HEK293 (cell line): ENCODE results near the gene CPA5.

Experiments used
- KLF7 ChIP-seq: fragments of 450-650 bp; formaldehyde crosslinking; IDR thresholded peaks from 2 replicates; pipeline ENCODE4 v1.5.1; 2016; ENCODE audit warnings: missing biosample characterization, missing genetic modification characterization, borderline replicate concordance
- YY1 ChIP-seq: fragments of 450-650 bp; formaldehyde crosslinking; IDR thresholded peaks from 2 replicates; pipeline ENCODE4 v1.5.1; 2018; ENCODE audit warnings: missing biosample characterization, missing genetic modification characterization
- ZNF146 ChIP-seq: fragments of 450-650 bp; formaldehyde crosslinking; IDR thresholded peaks from 2 replicates; pipeline ENCODE4 v1.5.1; 2016; ENCODE audit warnings: missing biosample characterization, missing genetic modification characterization
- ZNF324 ChIP-seq: fragments of 450-650 bp; formaldehyde crosslinking; IDR thresholded peaks from 2 replicates; pipeline ENCODE4 v1.5.1; 2016; ENCODE audit warnings: missing biosample characterization, missing genetic modification characterization
- ZNF626 ChIP-seq: fragments of 450-650 bp; sonication (Bioruptor Pico); formaldehyde crosslinking; IDR thresholded peaks from 2 replicates; pipeline ENCODE4 v1.5.1; 2018; ENCODE audit warnings: missing biosample characterization, missing genetic modification characterization, inconsistent platforms
- ZNF768 ChIP-seq: fragments of 450-650 bp; formaldehyde crosslinking; IDR thresholded peaks from 2 replicates; pipeline ENCODE4 v1.5.1; 2018; ENCODE audit warnings: missing biosample characterization, mild to moderate bottlenecking, missing genetic modification characterization
- TF ChIP-seq, protein P1 (sequence below): fragments of 450-650 bp; formaldehyde crosslinking; IDR thresholded peaks from 2 replicates; pipeline ENCODE4 v1.5.1; 2016; ENCODE audit warnings: missing biosample characterization, missing genetic modification characterization
- TF ChIP-seq, protein P2 (sequence below): IDR thresholded peaks from 2 replicates; pipeline ENCODE4 v1.6.1; 2011; ENCODE audit warnings: mild to moderate bottlenecking, low read depth, low read length, borderline replicate concordance
- TF ChIP-seq, protein P3 (sequence below): fragments of 450-650 bp; formaldehyde crosslinking; IDR thresholded peaks from 2 replicates; pipeline ENCODE4 v1.5.1; 2016; ENCODE audit warnings: missing biosample characterization, missing genetic modification characterization
- TF ChIP-seq, protein P4 (sequence below): fragments of 450-650 bp; IDR thresholded peaks from 2 replicates; pipeline ENCODE4 v1.5.1; 2018; ENCODE audit warnings: missing biosample characterization, mild to moderate bottlenecking, missing genetic modification characterization

DNA sequence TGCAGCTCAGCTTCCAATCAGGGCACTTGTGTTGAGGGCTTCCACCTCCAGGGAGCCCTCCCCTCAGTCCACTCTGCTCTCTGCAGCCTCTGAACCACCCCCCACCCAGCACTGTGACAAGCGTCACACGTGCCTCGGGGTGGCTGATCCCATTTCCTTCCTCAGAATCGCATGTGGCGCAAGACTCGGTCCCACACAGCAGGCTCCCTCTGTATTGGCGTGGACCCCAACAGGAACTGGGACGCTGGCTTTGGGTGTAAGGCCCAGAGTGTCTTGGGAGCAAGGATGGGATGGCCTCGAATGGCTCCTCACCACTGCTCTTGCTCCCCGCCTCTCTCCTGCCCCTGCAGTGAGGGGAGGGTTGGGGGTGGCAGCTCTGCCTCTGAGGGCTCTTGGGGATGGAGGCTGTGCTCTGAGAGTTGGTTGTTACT is 39.8 kb downstream of the CPA5 start:
- TF ChIP-seq ZNF768, result no peak
- TF ChIP-seq, protein P1, sequence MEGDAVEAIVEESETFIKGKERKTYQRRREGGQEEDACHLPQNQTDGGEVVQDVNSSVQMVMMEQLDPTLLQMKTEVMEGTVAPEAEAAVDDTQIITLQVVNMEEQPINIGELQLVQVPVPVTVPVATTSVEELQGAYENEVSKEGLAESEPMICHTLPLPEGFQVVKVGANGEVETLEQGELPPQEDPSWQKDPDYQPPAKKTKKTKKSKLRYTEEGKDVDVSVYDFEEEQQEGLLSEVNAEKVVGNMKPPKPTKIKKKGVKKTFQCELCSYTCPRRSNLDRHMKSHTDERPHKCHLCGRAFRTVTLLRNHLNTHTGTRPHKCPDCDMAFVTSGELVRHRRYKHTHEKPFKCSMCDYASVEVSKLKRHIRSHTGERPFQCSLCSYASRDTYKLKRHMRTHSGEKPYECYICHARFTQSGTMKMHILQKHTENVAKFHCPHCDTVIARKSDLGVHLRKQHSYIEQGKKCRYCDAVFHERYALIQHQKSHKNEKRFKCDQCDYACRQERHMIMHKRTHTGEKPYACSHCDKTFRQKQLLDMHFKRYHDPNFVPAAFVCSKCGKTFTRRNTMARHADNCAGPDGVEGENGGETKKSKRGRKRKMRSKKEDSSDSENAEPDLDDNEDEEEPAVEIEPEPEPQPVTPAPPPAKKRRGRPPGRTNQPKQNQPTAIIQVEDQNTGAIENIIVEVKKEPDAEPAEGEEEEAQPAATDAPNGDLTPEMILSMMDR (tag by site-specific recombination), result no peak
- TF ChIP-seq, protein P2, sequence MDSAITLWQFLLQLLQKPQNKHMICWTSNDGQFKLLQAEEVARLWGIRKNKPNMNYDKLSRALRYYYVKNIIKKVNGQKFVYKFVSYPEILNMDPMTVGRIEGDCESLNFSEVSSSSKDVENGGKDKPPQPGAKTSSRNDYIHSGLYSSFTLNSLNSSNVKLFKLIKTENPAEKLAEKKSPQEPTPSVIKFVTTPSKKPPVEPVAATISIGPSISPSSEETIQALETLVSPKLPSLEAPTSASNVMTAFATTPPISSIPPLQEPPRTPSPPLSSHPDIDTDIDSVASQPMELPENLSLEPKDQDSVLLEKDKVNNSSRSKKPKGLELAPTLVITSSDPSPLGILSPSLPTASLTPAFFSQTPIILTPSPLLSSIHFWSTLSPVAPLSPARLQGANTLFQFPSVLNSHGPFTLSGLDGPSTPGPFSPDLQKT, result no peak
- TF ChIP-seq, protein P3, sequence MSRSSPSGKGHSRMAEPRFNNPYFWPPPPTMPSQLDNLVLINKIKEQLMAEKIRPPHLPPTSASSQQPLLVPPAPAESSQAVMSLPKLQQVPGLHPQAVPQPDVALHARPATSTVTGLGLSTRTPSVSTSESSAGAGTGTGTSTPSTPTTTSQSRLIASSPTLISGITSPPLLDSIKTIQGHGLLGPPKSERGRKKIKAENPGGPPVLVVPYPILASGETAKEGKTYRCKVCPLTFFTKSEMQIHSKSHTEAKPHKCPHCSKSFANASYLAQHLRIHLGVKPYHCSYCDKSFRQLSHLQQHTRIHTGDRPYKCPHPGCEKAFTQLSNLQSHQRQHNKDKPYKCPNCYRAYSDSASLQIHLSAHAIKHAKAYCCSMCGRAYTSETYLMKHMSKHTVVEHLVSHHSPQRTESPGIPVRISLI (tag by site-specific recombination), result no peak
- TF ChIP-seq, protein P4, sequence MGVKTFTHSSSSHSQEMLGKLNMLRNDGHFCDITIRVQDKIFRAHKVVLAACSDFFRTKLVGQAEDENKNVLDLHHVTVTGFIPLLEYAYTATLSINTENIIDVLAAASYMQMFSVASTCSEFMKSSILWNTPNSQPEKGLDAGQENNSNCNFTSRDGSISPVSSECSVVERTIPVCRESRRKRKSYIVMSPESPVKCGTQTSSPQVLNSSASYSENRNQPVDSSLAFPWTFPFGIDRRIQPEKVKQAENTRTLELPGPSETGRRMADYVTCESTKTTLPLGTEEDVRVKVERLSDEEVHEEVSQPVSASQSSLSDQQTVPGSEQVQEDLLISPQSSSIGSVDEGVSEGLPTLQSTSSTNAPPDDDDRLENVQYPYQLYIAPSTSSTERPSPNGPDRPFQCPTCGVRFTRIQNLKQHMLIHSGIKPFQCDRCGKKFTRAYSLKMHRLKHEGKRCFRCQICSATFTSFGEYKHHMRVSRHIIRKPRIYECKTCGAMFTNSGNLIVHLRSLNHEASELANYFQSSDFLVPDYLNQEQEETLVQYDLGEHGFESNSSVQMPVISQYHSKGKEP (tag by site-specific recombination), result no peak
- TF ChIP-seq YY1 (tag by site-specific recombination), result no peak
- TF ChIP-seq ZNF324 (tag by site-specific recombination), result no peak
- TF ChIP-seq ZNF146, result no peak
- no peak for TF ChIP-seq KLF7 (tag by site-specific recombination)
- TF ChIP-seq ZNF626 (tag by site-specific recombination), result no peak
